ENCODE measurements around the gene JAK2. TPM values are rescaled to one million over a fixed set of nuclear protein-coding genes. Genes with fewer than 3 reads are reported as not detected.

Gene JAK2
- total and polyA plus RNA-seq, 9 of the 15 experiments (the other 6 are each of a cell fraction or from before 2014, with no cell fraction given) = 4.7 to 23.4 (median 15.3) TPM

DNA sequence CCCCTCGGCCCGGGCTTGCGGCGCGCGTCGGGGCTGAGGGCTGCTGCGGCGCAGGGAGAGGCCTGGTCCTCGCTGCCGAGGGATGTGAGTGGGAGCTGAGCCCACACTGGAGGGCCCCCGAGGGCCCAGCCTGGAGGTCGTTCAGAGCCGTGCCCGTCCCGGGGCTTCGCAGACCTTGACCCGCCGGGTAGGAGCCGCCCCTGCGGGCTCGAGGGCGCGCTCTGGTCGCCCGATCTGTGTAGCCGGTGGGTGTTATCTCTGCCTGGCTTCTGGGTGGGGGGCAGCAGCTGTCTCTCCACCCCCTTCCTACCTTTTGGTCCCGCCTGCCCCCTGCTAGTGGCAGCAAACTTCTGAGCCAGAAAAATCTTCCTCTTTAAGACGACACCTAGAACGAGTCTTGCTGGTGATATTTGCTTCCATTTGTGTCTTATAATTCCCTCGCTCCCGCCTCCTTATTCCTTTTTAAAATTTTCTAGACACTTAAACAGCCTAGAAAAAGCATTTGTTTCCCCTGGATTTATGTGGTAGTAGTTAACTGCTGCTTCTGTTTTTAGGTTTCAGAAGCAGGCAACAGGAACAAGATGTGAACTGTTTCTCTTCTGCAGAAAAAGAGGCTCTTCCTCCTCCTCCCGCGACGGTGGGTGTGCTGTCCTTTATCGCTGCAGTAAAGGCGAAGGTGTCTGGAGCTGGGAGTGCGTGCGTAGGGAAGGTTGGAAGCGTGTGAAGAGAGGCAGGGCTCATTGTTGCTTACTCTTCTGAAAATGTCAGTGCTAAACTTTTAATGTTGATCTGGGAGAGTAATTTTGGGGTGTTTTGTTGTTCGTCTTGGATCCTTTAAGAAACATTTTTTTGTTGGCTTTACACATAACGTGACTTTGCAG lies 554 bp downstream of the JAK2 start:
- FAIRE-seq (peak; percentile 87), DNase-seq (ENCODE audit: extremely low read depth in 1 of 4, low spot score in 3 of 4) (peak; percentile 41 to 77 (median 42)), ATAC-seq (peak; percentile 47)
- Histone ChIP-seq H3K9me1 (ENCODE audit: control insufficient read depth, insufficient read depth, low read length) (no peaks in the 10 kb centered on the region), H3K27ac (ENCODE audit: extremely low read depth, low read depth, low read length) (peak overlapping the region; percentile 90), H3K4me3 (peak overlapping the region; percentile 74), H4K20me1 (replicated peaks; ENCODE audit: control insufficient read depth, insufficient read depth, low read length) (no peaks in the 10 kb centered on the region), H3K4me1 (replicated peaks in 1 of 2; ENCODE audit: control insufficient read depth in 2 of 2, insufficient read depth in 2 of 2, low read length in 2 of 2) (peaks cover 14 to 28% of the 10 kb centered on the region in 2 experiments; a peak in 4 of 5 replicates), H3K27me3 (ENCODE audit: control insufficient read depth in 2 of 2, insufficient read depth in 2 of 2, low read length in 2 of 2) (no peaks in the 10 kb centered on the region), H3K9me3 (replicated peaks; ENCODE audit: control insufficient read depth, insufficient read depth, low read depth, low read length) (no peaks in the 10 kb centered on the region), H3K36me3 (ENCODE audit: control insufficient read depth, insufficient read depth, low read length) (peaks cover 34% of the 10 kb centered on the region), H3K9ac (ENCODE audit: insufficient read depth in 1 of 2, low read depth in 2 of 2, low read length in 2 of 2) (peak overlapping the region; percentile 85 to 97), H3K79me2 (ENCODE audit: control insufficient read depth, insufficient read depth, low read length) (peaks cover 68% of the 10 kb centered on the region), H3K4me2 (ENCODE audit: insufficient read depth, low read length) (peak overlapping the region; percentile 92), H2AFZ (ENCODE audit: low read depth, low read length) (peak overlapping the region; percentile 88; the same call in 1 of the 2 replicates)
- intact Hi-C loops (cut with micrococcal nuclease) = loop anchor here (2.0 to 5.0 kb wide), 4 partner anchors 59 to 323 kb away; partner anchors contain the start of gene PLPP6
- in situ Hi-C loops (cut with MboI) = loop anchor here (10.0 kb wide), 1 partner anchor 231 kb away; no protein-coding TSS in a partner anchor
- CTCF ChIA-PET (ENCODE audit: low intra/inter-chr PET ratio) = interaction anchor here (0.6 kb wide), 1 partner anchor 62 kb away, joined by 3 read pairs; no protein-coding TSS in a partner anchor
- BruUV-seq (replicated peaks) = no TSS peak
- WGBS (ENCODE audit: insufficient coverage, low coverage, missing lambda C conversion rate) = 0% methylated on average over 19 of the region's 42 CpGs
- POLR2A ChIA-PET = interaction anchor here (0.6 to 2.0 kb wide), 6 partner anchors 59 to 215 kb away, joined by 3 to 9 read pairs (median 3); no protein-coding TSS in a partner anchor
- TF ChIP-seq HNRNPUL1 (IDR thresholded peaks at IDR 0.05; ENCODE audit: low read length) = no peak
- TF ChIP-seq, protein P1, sequence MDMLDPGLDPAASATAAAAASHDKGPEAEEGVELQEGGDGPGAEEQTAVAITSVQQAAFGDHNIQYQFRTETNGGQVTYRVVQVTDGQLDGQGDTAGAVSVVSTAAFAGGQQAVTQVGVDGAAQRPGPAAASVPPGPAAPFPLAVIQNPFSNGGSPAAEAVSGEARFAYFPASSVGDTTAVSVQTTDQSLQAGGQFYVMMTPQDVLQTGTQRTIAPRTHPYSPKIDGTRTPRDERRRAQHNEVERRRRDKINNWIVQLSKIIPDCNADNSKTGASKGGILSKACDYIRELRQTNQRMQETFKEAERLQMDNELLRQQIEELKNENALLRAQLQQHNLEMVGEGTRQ (CRISPR knock-in tag; IDR thresholded peaks at IDR 0.05) = no peak
- TF ChIP-seq, protein P2, sequence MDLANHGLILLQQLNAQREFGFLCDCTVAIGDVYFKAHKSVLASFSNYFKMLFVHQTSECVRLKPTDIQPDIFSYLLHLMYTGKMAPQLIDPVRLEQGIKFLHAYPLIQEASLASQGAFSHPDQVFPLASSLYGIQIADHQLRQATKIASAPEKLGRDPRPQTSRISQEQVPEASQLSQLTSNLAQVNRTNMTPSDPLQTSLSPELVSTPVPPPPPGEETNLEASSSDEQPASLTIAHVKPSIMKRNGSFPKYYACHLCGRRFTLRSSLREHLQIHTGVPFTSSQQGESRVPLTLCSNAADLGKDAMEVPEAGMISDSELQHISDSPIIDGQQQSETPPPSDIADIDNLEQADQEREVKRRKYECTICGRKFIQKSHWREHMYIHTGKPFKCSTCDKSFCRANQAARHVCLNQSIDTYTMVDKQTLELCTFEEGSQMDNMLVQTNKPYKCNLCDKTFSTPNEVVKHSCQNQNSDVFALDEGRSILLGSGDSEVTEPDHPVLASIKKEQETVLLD (IDR thresholded peaks at IDR 0.05) = no peak
- TF ChIP-seq PTBP1 (IDR thresholded peaks at IDR 0.05; ENCODE audit: low read depth, low read length) = no peak
- TF ChIP-seq ZNF12 (CRISPR knock-in tag; IDR thresholded peaks at IDR 0.05) = no peak
- TF ChIP-seq HCFC1 (IDR thresholded peaks at IDR 0.05; ENCODE audit: low read depth, low read length) = no peak
- TF ChIP-seq COPS2 (conservative IDR thresholded peaks at IDR 0.05) = no peak
- no peak for TF ChIP-seq ZNF347 (CRISPR knock-in tag; IDR thresholded peaks at IDR 0.05; ENCODE audit: low read depth)
- no peak for TF ChIP-seq XRCC4 (IDR thresholded peaks at IDR 0.05; ENCODE audit: extremely low read depth, insufficient read depth, insufficient read length)
- peak; percentile 6 for TF ChIP-seq RBBP5 (IDR thresholded peaks at IDR 0.05; ENCODE audit: borderline replicate concordance, insufficient read depth, low read length, poor library complexity, severe bottlenecking)
- TF ChIP-seq, protein P3, sequence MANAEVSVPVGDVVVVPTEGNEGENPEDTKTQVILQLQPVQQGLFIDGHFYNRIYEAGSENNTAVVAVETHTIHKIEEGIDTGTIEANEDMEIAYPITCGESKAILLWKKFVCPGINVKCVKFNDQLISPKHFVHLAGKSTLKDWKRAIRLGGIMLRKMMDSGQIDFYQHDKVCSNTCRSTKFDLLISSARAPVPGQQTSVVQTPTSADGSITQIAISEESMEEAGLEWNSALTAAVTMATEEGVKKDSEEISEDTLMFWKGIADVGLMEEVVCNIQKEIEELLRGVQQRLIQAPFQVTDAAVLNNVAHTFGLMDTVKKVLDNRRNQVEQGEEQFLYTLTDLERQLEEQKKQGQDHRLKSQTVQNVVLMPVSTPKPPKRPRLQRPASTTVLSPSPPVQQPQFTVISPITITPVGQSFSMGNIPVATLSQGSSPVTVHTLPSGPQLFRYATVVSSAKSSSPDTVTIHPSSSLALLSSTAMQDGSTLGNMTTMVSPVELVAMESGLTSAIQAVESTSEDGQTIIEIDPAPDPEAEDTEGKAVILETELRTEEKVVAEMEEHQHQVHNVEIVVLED (CRISPR knock-in tag; IDR thresholded peaks at IDR 0.05) = no peak
- TF ChIP-seq NR2C2 (CRISPR knock-in tag; IDR thresholded peaks at IDR 0.05) = no peak
- no peak for TF ChIP-seq NR2C2 (tag; IDR thresholded peaks at IDR 0.05)
- TF ChIP-seq ELF1 (tag; IDR thresholded peaks at IDR 0.05) = no peak
- no peak for TF ChIP-seq RBM15 (IDR thresholded peaks at IDR 0.05; ENCODE audit: insufficient read depth, low read length)
- TF ChIP-seq, protein P4, sequence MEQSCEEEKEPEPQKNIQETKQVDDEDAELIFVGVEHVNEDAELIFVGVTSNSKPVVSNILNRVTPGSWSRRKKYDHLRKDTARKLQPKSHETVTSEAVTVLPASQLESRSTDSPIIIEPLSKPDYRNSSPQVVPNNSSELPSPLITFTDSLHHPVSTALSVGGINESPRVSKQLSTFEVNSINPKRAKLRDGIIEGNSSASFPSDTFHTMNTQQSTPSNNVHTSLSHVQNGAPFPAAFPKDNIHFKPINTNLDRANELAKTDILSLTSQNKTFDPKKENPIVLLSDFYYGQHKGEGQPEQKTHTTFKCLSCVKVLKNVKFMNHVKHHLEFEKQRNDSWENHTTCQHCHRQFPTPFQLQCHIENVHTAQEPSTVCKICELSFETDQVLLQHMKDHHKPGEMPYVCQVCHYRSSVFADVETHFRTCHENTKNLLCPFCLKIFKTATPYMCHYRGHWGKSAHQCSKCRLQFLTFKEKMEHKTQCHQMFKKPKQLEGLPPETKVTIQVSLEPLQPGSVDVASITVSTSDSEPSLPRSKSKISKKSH (CRISPR knock-in tag; IDR thresholded peaks at IDR 0.05) = no peak
